Stimulated activated CD4-positive, alpha-beta T cell treated with anti-CD3 and anti-CD28 coated beads, Interleukin-2, amount 100 ng/mL, for 48 hours (primary cell): ENCODE measurements around the gene SDS.

Experiments used
- DNase-seq, 2 donors: peaks; one replicate each; pipeline ENCODE4 v3.0.0-alpha.2; 2020

Gene SDS

DNA sequence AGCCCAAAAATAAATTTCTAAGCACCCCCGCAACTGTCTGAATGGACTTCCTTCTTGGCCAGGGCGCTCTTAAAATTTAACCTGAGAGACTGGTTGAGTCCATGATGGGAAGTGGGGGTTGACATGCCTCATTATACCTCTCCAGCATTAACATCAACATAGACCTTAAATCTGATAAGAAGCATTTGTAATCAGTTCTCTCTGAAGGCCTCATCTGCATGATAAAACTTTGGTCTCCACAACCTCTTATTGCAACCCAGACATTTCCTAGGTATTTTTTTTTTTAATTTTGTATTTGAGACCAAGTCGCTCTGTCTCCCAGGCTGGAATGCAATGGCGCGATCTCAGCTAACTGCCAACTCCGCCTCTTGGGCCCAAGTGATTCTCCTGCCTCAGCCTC, 58.4 kb downstream of the SDS start:
- DNase-seq: no peak
